ENCODE measurements around the gene TSSK6.

GRCh38 chr19:19534556-19535265 is 19.4 kb upstream of the TSSK6 start:
- TF ChIP-seq CTCF (IDR thresholded peaks at IDR 0.05) = no peak
- no peak for TF ChIP-seq POLR2A (IDR thresholded peaks at IDR 0.05; ENCODE audit: low read depth)

Data from esophagus muscularis mucosa (tissue), 3 donors.